Astrocyte (in vitro differentiated cells and primary cell): ENCODE data around the gene HOXA6. TPM values are rescaled to one million over a fixed set of nuclear protein-coding genes. Genes with fewer than 3 reads are reported as not detected.

ENCODE experiments used
- DNase-seq: peaks from one replicate; pipeline ENCODE4 v3.0.0-alpha.2; 2010; ENCODE audit warnings: low read depth
- FAIRE-seq: peaks from 2 replicates; lab custom pipeline; 2011; peaks lifted over from hg19 to GRCh38; lab: Jason Lieb, UNC
- H2AFZ ChIP-seq: 2 replicates; pipeline ENCODE4 v1.6.0; 2012; ENCODE audit warnings: low read depth, low read length, inconsistent platforms
- H3K27ac ChIP-seq: 2 replicates; pipeline ENCODE4 v1.5.1; 2011; ENCODE audit warnings: low read depth, low read length, inconsistent platforms
- H3K27me3 ChIP-seq: 2 replicates; pipeline ENCODE4 v1.6.0; 2011; ENCODE audit warnings: low read length, inconsistent platforms; ENCODE audit not compliant: insufficient read depth
- H3K36me3 ChIP-seq: 2 replicates; pipeline ENCODE4 v1.5.1; 2011; ENCODE audit warnings: low read length, inconsistent platforms; ENCODE audit not compliant: insufficient read depth
- H3K4me1 ChIP-seq: 2 replicates; pipeline ENCODE4 v1.5.1; 2011; ENCODE audit warnings: low read length, inconsistent platforms; ENCODE audit not compliant: insufficient read depth
- H3K4me2 ChIP-seq: 2 replicates; pipeline ENCODE4 v1.6.0; 2012; ENCODE audit warnings: low read length, inconsistent platforms
- H3K4me3 ChIP-seq: 2 replicates; pipeline ENCODE4 v1.5.1; 2011; ENCODE audit warnings: low read depth, mild to moderate bottlenecking, low read length, inconsistent platforms; ENCODE audit not compliant: insufficient read depth
- H3K79me2 ChIP-seq: 2 replicates; pipeline ENCODE4 v1.6.0; 2012; ENCODE audit warnings: mild to moderate bottlenecking, low read length, inconsistent platforms; ENCODE audit not compliant: insufficient read depth
- H3K9ac ChIP-seq: 2 replicates; pipeline ENCODE4 v1.6.0; 2012; ENCODE audit warnings: mild to moderate bottlenecking, low read length, inconsistent platforms
- H3K9me3 ChIP-seq: 2 replicates; pipeline ENCODE4 v1.5.1; 2012; ENCODE audit warnings: low read depth, mild to moderate bottlenecking, low read length, inconsistent platforms; ENCODE audit not compliant: insufficient read depth
- H4K20me1 ChIP-seq: 2 replicates; pipeline ENCODE4 v1.6.0; 2012; ENCODE audit warnings: low read length, inconsistent platforms; ENCODE audit not compliant: insufficient read depth
- H3K27ac Mint-ChIP-seq: one replicate; pipeline ENCODE4 v1.8.0; 2021; ENCODE audit warnings: mild to moderate bottlenecking, mixed read lengths; ENCODE audit not compliant: unreplicated experiment
- H3K27me3 Mint-ChIP-seq: one replicate; pipeline ENCODE4 v1.8.0; 2021; ENCODE audit warnings: low read depth, mixed read lengths; ENCODE audit not compliant: unreplicated experiment
- H3K36me3 Mint-ChIP-seq: one replicate; pipeline ENCODE4 v1.8.0; 2021; ENCODE audit warnings: low read depth, mixed read lengths; ENCODE audit not compliant: unreplicated experiment
- H3K4me1 Mint-ChIP-seq: one replicate; pipeline ENCODE4 v1.8.0; 2021; ENCODE audit warnings: low read depth, mixed read lengths; ENCODE audit not compliant: unreplicated experiment
- H3K4me3 Mint-ChIP-seq: one replicate; pipeline ENCODE4 v1.8.0; 2021; ENCODE audit warnings: mild to moderate bottlenecking, moderate library complexity, mixed read lengths; ENCODE audit not compliant: unreplicated experiment
- H3K9me3 Mint-ChIP-seq: one replicate; pipeline ENCODE4 v1.8.0; 2021; ENCODE audit warnings: mild to moderate bottlenecking, mixed read lengths; ENCODE audit not compliant: unreplicated experiment
- CTCF ChIP-seq: IDR thresholded peaks from 2 replicates; pipeline ENCODE4 v1.5.1; 2011; ENCODE audit warnings: low read depth, mild to moderate bottlenecking, inconsistent platforms, low read length, moderate library complexity; ENCODE audit not compliant: insufficient read depth
- EZH2 ChIP-seq: IDR thresholded peaks from 2 replicates; pipeline ENCODE4 v1.6.1; 2012; ENCODE audit warnings: mild to moderate bottlenecking, low read length, inconsistent platforms; ENCODE audit not compliant: insufficient read depth
- total RNA-seq: library from RNA; stranded (reverse); gene quantifications from 2 replicates; pipeline ENCODE4 v1.2.1, GENCODE V29; 2021

Gene HOXA6
- total RNA-seq, 1 donor from 2014 or later: not detected

- H3K27ac ChIP-seq: no peak overlapping the region
These were observed 30.3 kb upstream of the HOXA6 start for GRCh38 chr7:27177795-27178320.

GRCh38 chr7:27176962-27177794 lies 29.6 kb upstream of the HOXA6 start:
- Histone ChIP-seq H3K9ac (no peak overlapping the region), H2AFZ (no peak overlapping the region), H3K4me3 (no peak overlapping the region), H3K4me1 (peaks cover 8% of the 10 kb centered on the region), H3K27ac (no peak overlapping the region), H3K4me2 (no peak overlapping the region), H3K27me3 (peaks cover 94% of the 10 kb centered on the region), H3K36me3 (no peaks in the 10 kb centered on the region), H4K20me1 (peaks cover 3% of the 10 kb centered on the region), H3K9me3 (peaks cover 10% of the 10 kb centered on the region), H3K79me2 (no peaks in the 10 kb centered on the region)
- DNase-seq (no peak), FAIRE-seq (no peak)
- H3K36me3 Mint-ChIP-seq: no peaks in the 10 kb centered on the region
- H3K27ac Mint-ChIP-seq: no peak overlapping the region
- no peaks in the 10 kb centered on the region for H3K4me1 Mint-ChIP-seq
- no peak for TF ChIP-seq EZH2
- no peak for TF ChIP-seq CTCF
- H3K27me3 Mint-ChIP-seq: peaks cover 77% of the 10 kb centered on the region
- H3K4me3 Mint-ChIP-seq: no peak overlapping the region
- peaks cover 28% of the 10 kb centered on the region for H3K9me3 Mint-ChIP-seq

More at GRCh38 chr7:27177795-27178320, 30.3 kb upstream of the HOXA6 start:
- H3K4me1 ChIP-seq: peaks cover 8% of the 10 kb centered on the region
- Mint-ChIP-seq H3K9me3 (peaks cover 29% of the 10 kb centered on the region), H3K36me3 (no peaks in the 10 kb centered on the region), H3K27me3 (peaks cover 78% of the 10 kb centered on the region), H3K27ac (no peak overlapping the region), H3K4me3 (no peak overlapping the region), H3K4me1 (no peaks in the 10 kb centered on the region)
- no peaks in the 10 kb centered on the region for H3K79me2 ChIP-seq
- H3K27me3 ChIP-seq: peaks cover 94% of the 10 kb centered on the region
- no peak overlapping the region for H3K4me2 ChIP-seq
- no peak overlapping the region for H3K9ac ChIP-seq
- DNase-seq (no peak), FAIRE-seq (no peak)
- H2AFZ ChIP-seq: no peak overlapping the region
- TF ChIP-seq EZH2 (no peak), CTCF (no peak)
- H4K20me1 ChIP-seq: no peaks in the 10 kb centered on the region
- no peak overlapping the region for H3K4me3 ChIP-seq
- H3K9me3 ChIP-seq: peaks cover 8% of the 10 kb centered on the region
- H3K36me3 ChIP-seq: no peaks in the 10 kb centered on the region

GRCh38 chr7:27176524-27176845 lies 28.9 kb upstream of the HOXA6 start:
- peaks cover 77% of the 10 kb centered on the region for H3K27me3 Mint-ChIP-seq
- no peak for DNase-seq
- no peaks in the 10 kb centered on the region for H3K36me3 ChIP-seq
- peaks cover 95% of the 10 kb centered on the region for H3K27me3 ChIP-seq
- H3K4me1 Mint-ChIP-seq: no peaks in the 10 kb centered on the region
- H3K27ac Mint-ChIP-seq: no peak overlapping the region
- no peaks in the 10 kb centered on the region for H3K36me3 Mint-ChIP-seq
- no peaks in the 10 kb centered on the region for H3K79me2 ChIP-seq
- no peak for TF ChIP-seq CTCF
- no peak for TF ChIP-seq EZH2
- no peak overlapping the region for H3K4me3 Mint-ChIP-seq
- peaks cover 8% of the 10 kb centered on the region for H3K4me1 ChIP-seq
- FAIRE-seq: no peak
- no peak overlapping the region for H3K4me2 ChIP-seq
- H3K4me3 ChIP-seq: no peak overlapping the region
- no peak overlapping the region for H3K9ac ChIP-seq
- H3K9me3 ChIP-seq: peaks cover 10% of the 10 kb centered on the region
- no peak overlapping the region for H3K27ac ChIP-seq
- no peak overlapping the region for H2AFZ ChIP-seq
- H4K20me1 ChIP-seq: peaks cover 6% of the 10 kb centered on the region
- H3K9me3 Mint-ChIP-seq: peaks cover 33% of the 10 kb centered on the region
